HG03571 (cell line): ENCODE measurements around the gene CCDC85A.

Experiments used
- ATAC-seq: cut with Tn5 transposase; IDR thresholded peaks from one replicate; pipeline ENCODE4 v1.9.1; 2021; ENCODE audit not compliant: unreplicated experiment

Gene CCDC85A

GRCh38 chr2:56292951-56293350 is 109.2 kb downstream of the CCDC85A start:
- no peak for ATAC-seq

- no peak for ATAC-seq
Measured at GRCh38 chr2:56295666-56296065, 111.9 kb downstream of the CCDC85A start.

GRCh38 chr2:56297671-56298070 is 113.9 kb downstream of the CCDC85A start:
- no peak for ATAC-seq

- ATAC-seq: no peak
Measured at GRCh38 chr2:56299171-56299691, 115.4 kb downstream of the CCDC85A start.

GRCh38 chr2:56309626-56310170 is 125.9 kb downstream of the CCDC85A start:
- no peak for ATAC-seq

GRCh38 chr2:56313500-56313921 is 129.7 kb downstream of the CCDC85A start:
- ATAC-seq: no peak

GRCh38 chr2:56314371-56314770 is 130.6 kb downstream of the CCDC85A start:
- ATAC-seq: no peak

- no peak for ATAC-seq
Measured at GRCh38 chr2:56314796-56315195, 131.0 kb downstream of the CCDC85A start.

GRCh38 chr2:56315376-56315775 is 131.6 kb downstream of the CCDC85A start:
- no peak for ATAC-seq

GRCh38 chr2:56316011-56316410 is 132.2 kb downstream of the CCDC85A start:
- ATAC-seq: no peak

GRCh38 chr2:56318147-56318546 is 134.4 kb downstream of the CCDC85A start:
- ATAC-seq: no peak

GRCh38 chr2:56325661-56326345 is 142.0 kb downstream of the CCDC85A start:
- ATAC-seq: no peak

GRCh38 chr2:56326346-56326741 is 142.6 kb downstream of the CCDC85A start:
- no peak for ATAC-seq

- no peak for ATAC-seq
Measured at GRCh38 chr2:56331810-56332209, 148.0 kb downstream of the CCDC85A start.

- no peak for ATAC-seq
Measured at GRCh38 chr2:56333812-56334485, 150.2 kb downstream of the CCDC85A start.

- ATAC-seq: no peak
Measured at GRCh38 chr2:56334622-56335021, 150.8 kb downstream of the CCDC85A start.

GRCh38 chr2:56335101-56335500 is 151.3 kb downstream of the CCDC85A start:
- no peak for ATAC-seq

GRCh38 chr2:56337342-56337741 is 153.6 kb downstream of the CCDC85A start:
- no peak for ATAC-seq

GRCh38 chr2:56338232-56338631 is 154.4 kb downstream of the CCDC85A start:
- no peak for ATAC-seq

- no peak for ATAC-seq
Measured at GRCh38 chr2:56344771-56345170, 161.0 kb downstream of the CCDC85A start.

- ATAC-seq: no peak
Measured at GRCh38 chr2:56347881-56348280, 164.1 kb downstream of the CCDC85A start.
